H9 (cell line): ENCODE measurements around the gene MTHFD2. TPM values are rescaled to one million over a fixed set of nuclear protein-coding genes. Genes with fewer than 3 reads are reported as not detected.

Source experiments
- DNase-seq: peaks from one replicate; pipeline ENCODE4 v3.0.0-alpha.2; 2017
- H2AFZ ChIP-seq: one replicate; pipeline ENCODE4 v1.6.1; 2013; ENCODE audit warnings: mild to moderate bottlenecking, low read length, control low read depth, moderate library complexity
- H2AK5ac ChIP-seq: 2 replicates; pipeline ENCODE4 v1.6.1; 2013; ENCODE audit warnings: low read length, control low read depth, mixed read lengths; ENCODE audit not compliant: insufficient read length
- H2BK120ac ChIP-seq: one replicate; pipeline ENCODE4 v1.6.1; 2013; ENCODE audit warnings: low read depth, mild to moderate bottlenecking, low read length, control low read depth, inconsistent platforms; ENCODE audit not compliant: poor library complexity, severe bottlenecking
- H2BK12ac ChIP-seq: 2 replicates; pipeline ENCODE4 v1.6.1; 2013; ENCODE audit warnings: low read length, control low read depth, mixed read lengths, low read depth; ENCODE audit not compliant: insufficient read length
- H2BK15ac ChIP-seq: 2 replicates; pipeline ENCODE4 v1.6.1; 2013; ENCODE audit warnings: low read depth, low read length, control low read depth
- H2BK20ac ChIP-seq: one replicate; pipeline ENCODE4 v1.6.1; 2013; ENCODE audit warnings: low read depth, mild to moderate bottlenecking, low read length, control low read depth, inconsistent platforms; ENCODE audit not compliant: poor library complexity, severe bottlenecking
- H2BK5ac ChIP-seq: 2 replicates; pipeline ENCODE4 v1.6.1; 2013; ENCODE audit warnings: low read length, control low read depth, mixed read lengths; ENCODE audit not compliant: insufficient read length
- H3K14ac ChIP-seq: 2 replicates; pipeline ENCODE4 v1.6.1; 2013; ENCODE audit warnings: low read length, control low read depth; ENCODE audit not compliant: insufficient read depth
- H3K18ac ChIP-seq: 2 replicates; pipeline ENCODE4 v1.6.1; 2013; ENCODE audit warnings: low read depth, mild to moderate bottlenecking, mixed read lengths, low read length, control low read depth; ENCODE audit not compliant: insufficient read length
- H3K23ac ChIP-seq: 2 replicates; pipeline ENCODE4 v1.6.1; 2013; ENCODE audit warnings: low read length, control low read depth, mixed read lengths, low read depth; ENCODE audit not compliant: insufficient read length
- H3K23me2 ChIP-seq: 2 replicates; pipeline ENCODE4 v1.6.1; 2013; ENCODE audit warnings: low read depth, mild to moderate bottlenecking, mixed read lengths, low read length, control low read depth; ENCODE audit not compliant: insufficient read length, poor library complexity, severe bottlenecking
- H3K27ac ChIP-seq: 2 replicates; pipeline ENCODE4 v1.5.1; 2013; ENCODE audit warnings: low read length, control low read depth, mixed read lengths, low read depth; ENCODE audit not compliant: insufficient read length
- H3K27me3 ChIP-seq: 2 replicates; pipeline ENCODE4 v1.6.1; 2013; ENCODE audit warnings: low read length, control low read depth, inconsistent platforms; ENCODE audit not compliant: insufficient read depth
- H3K4ac ChIP-seq: 2 replicates; pipeline ENCODE4 v1.6.1; 2013; ENCODE audit warnings: low read depth, mild to moderate bottlenecking, control low read depth, inconsistent platforms, low read length, moderate library complexity
- H3K4me1 ChIP-seq: 2 replicates; pipeline ENCODE4 v1.6.1; 2013; ENCODE audit warnings: low read length, control low read depth, inconsistent platforms; ENCODE audit not compliant: insufficient read depth
- H3K4me2 ChIP-seq: 2 replicates; pipeline ENCODE4 v1.6.1; 2013; ENCODE audit warnings: low read length, control low read depth, mixed read lengths; ENCODE audit not compliant: insufficient read length, insufficient read depth
- H3K56ac ChIP-seq: 2 replicates; pipeline ENCODE4 v1.6.1; 2013; ENCODE audit warnings: low read depth, mild to moderate bottlenecking, mixed read lengths, low read length, control low read depth; ENCODE audit not compliant: insufficient read length
- H3K79me1 ChIP-seq: 2 replicates; pipeline ENCODE4 v1.6.1; 2013; ENCODE audit warnings: low read depth, mild to moderate bottlenecking, moderate library complexity, low read length, control low read depth, inconsistent platforms; ENCODE audit not compliant: insufficient read depth, poor library complexity, severe bottlenecking
- H3K79me2 ChIP-seq: 2 replicates; pipeline ENCODE4 v1.6.1; 2013; ENCODE audit warnings: low read length, control low read depth, inconsistent platforms; ENCODE audit not compliant: insufficient read depth
- H3K9ac ChIP-seq: 2 replicates; pipeline ENCODE4 v1.6.1; 2013; ENCODE audit warnings: low read length, control low read depth, mixed read lengths; ENCODE audit not compliant: insufficient read length; ENCODE audit errors: extremely low read depth
- H3K9me3 ChIP-seq: one replicate; pipeline ENCODE4 v1.6.1; 2013; ENCODE audit warnings: low read depth, low read length, inconsistent platforms; ENCODE audit not compliant: control insufficient read depth
- H3T11ph ChIP-seq: one replicate; pipeline ENCODE4 v1.6.1; 2013; ENCODE audit warnings: mild to moderate bottlenecking, low read length, control low read depth, inconsistent platforms
- H4K20me1 ChIP-seq: one replicate; pipeline ENCODE4 v1.6.1; 2013; ENCODE audit not compliant: control insufficient read depth, insufficient read length, insufficient read depth
- H4K5ac ChIP-seq: 2 replicates; pipeline ENCODE4 v1.6.1; 2013; ENCODE audit warnings: low read depth, mild to moderate bottlenecking, mixed read lengths, low read length, control low read depth; ENCODE audit not compliant: insufficient read length
- H4K8ac ChIP-seq: replicated peaks from 2 replicates; pipeline ENCODE4 v1.6.1; 2013; ENCODE audit warnings: low read length, control low read depth, mixed read lengths, low read depth; ENCODE audit not compliant: insufficient read length
- H4K91ac ChIP-seq: 2 replicates; pipeline ENCODE4 v1.6.1; 2013; ENCODE audit warnings: low read depth, mild to moderate bottlenecking, moderate library complexity, mixed read lengths, low read length, control low read depth; ENCODE audit not compliant: insufficient read length
- H3K27ac Mint-ChIP-seq, 3 experiments: 2 replicates in 2 of 3; 3 replicates in 1 of 3; pipeline ENCODE4 v1.8.0; 2020 to 2021; ENCODE audit warnings: mixed read lengths in 3 of 3, mild to moderate bottlenecking in 1 of 3, moderate library complexity in 1 of 3
- H3K27me3 Mint-ChIP-seq: 2 replicates; pipeline ENCODE4 v1.8.0; 2021; ENCODE audit warnings: low read depth, mild to moderate bottlenecking, moderate library complexity, mixed read lengths
- H3K36me3 Mint-ChIP-seq, 3 experiments: 2 replicates in 2 of 3; 3 replicates in 1 of 3; pipeline ENCODE4 v1.8.0; 2020 to 2021; ENCODE audit warnings: low read depth in 3 of 3, mixed read lengths in 3 of 3; ENCODE audit not compliant: insufficient read depth in 1 of 3
- H3K4me1 Mint-ChIP-seq, 2 experiments: 2 replicates each; pipeline ENCODE4 v1.8.0; 2020; ENCODE audit warnings: mixed read lengths in 2 of 2
- H3K4me3 Mint-ChIP-seq, 2 experiments: 2 replicates in 1 of 2; 3 replicates in 1 of 2; pipeline ENCODE4 v1.8.0; 2020 to 2021; ENCODE audit warnings: mild to moderate bottlenecking in 2 of 2, mixed read lengths in 2 of 2, moderate library complexity in 1 of 2
- H3K9me3 Mint-ChIP-seq, 2 experiments: 2 replicates in 1 of 2; 3 replicates in 1 of 2; pipeline ENCODE4 v1.8.0; 2020; ENCODE audit warnings: mild to moderate bottlenecking in 2 of 2, mixed read lengths in 2 of 2, moderate library complexity in 1 of 2
- WGBS: extraction: QIAGEN DNeasy Blood & Tissue Kit; methylation state at CpG from one replicate; pipeline ENCODE4 v1.1.7; 2013; ENCODE audit warnings: missing lambda C conversion rate, low lambda C conversion rate, mixed read lengths; ENCODE audit not compliant: insufficient read length; ENCODE audit errors: extremely low coverage; 5-methylcytosine and 5-hydroxymethylcytosine counted together
- total RNA-seq: library from RNA; stranded (reverse); gene quantifications from 2 replicates; pipeline ENCODE4 v1.2.1, GENCODE V29; 2021
- TF ChIP-seq, protein P1 (sequence below): fragments of 200-600 bp; sonication (generic); conservative IDR thresholded peaks from 3 replicates; pipeline ENCODE4 v1.8.0; 2021; ENCODE audit warnings: antibody characterized with exemption, mild to moderate bottlenecking

MTHFD2 gene
- total RNA-seq, 1 experiment from 2014 or later = 201 TPM

DNA sequence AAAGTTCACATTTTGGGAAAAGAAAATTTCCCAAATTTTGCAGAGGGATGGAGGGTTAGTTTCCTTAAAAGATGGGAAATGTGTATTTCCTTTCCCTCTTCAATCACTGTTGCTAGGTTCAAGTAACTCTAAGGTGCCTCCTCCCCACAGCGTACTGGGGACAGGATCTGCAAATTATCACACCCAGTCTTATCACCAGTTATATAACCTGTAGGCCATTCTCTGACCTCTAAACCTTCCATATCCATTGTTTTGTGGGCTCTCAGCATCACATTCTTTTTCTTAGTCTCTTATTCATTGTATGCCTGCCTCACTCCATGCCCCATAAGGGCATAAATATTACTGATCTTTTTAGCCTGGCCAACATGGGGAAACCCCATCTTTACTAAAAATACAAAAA is 3.6 kb upstream of the MTHFD2 start:
- Histone ChIP-seq H3K4me2 (no peak overlapping the region), H2BK120ac (no peak overlapping the region), H3K9ac (no peak overlapping the region), H3K27me3 (no peaks in the 10 kb centered on the region), H4K5ac (no peak overlapping the region), H3K79me2 (peaks cover 8% of the 10 kb centered on the region), H3T11ph (no peak overlapping the region), H3K4me1 (peaks cover 5% of the 10 kb centered on the region; the same call in 1 of the 2 replicates), H3K18ac (no peak overlapping the region), H3K27ac (no peak overlapping the region), H4K8ac (no peak overlapping the region), H3K4ac (no peak overlapping the region), H2BK20ac (no peak overlapping the region), H3K23me2 (peaks cover 2% of the 10 kb centered on the region), H4K20me1 (no peaks in the 10 kb centered on the region), H2AK5ac (no peak overlapping the region), H3K14ac (no peak overlapping the region), H2BK15ac (no peak overlapping the region), H3K23ac (no peak overlapping the region), H3K56ac (no peak overlapping the region), H3K9me3 (no peaks in the 10 kb centered on the region), H3K79me1 (no peaks in the 10 kb centered on the region), H2BK12ac (no peak overlapping the region), H4K91ac (no peak overlapping the region), H2BK5ac (no peak overlapping the region), H2AFZ (no peak overlapping the region)
- H3K4me1 Mint-ChIP-seq = peaks cover 23 to 24% of the 10 kb centered on the region in 2 experiments
- DNase-seq = no peak
- no peak overlapping the region; a peak in 1 of 5 replicates for H3K4me3 Mint-ChIP-seq
- peaks cover 2 to 3% of the 10 kb centered on the region in 2 experiments; a peak in 4 of 5 replicates for H3K9me3 Mint-ChIP-seq
- peaks cover 8 to 10% (median 9%) of the 10 kb centered on the region in 3 experiments; a peak in 6 of 7 replicates for H3K36me3 Mint-ChIP-seq
- no CpG with 5 or more reads among the region's 1 CpG for WGBS
- TF ChIP-seq, protein P1, sequence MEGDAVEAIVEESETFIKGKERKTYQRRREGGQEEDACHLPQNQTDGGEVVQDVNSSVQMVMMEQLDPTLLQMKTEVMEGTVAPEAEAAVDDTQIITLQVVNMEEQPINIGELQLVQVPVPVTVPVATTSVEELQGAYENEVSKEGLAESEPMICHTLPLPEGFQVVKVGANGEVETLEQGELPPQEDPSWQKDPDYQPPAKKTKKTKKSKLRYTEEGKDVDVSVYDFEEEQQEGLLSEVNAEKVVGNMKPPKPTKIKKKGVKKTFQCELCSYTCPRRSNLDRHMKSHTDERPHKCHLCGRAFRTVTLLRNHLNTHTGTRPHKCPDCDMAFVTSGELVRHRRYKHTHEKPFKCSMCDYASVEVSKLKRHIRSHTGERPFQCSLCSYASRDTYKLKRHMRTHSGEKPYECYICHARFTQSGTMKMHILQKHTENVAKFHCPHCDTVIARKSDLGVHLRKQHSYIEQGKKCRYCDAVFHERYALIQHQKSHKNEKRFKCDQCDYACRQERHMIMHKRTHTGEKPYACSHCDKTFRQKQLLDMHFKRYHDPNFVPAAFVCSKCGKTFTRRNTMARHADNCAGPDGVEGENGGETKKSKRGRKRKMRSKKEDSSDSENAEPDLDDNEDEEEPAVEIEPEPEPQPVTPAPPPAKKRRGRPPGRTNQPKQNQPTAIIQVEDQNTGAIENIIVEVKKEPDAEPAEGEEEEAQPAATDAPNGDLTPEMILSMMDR = no peak
- peaks cover 6% of the 10 kb centered on the region for H3K27me3 Mint-ChIP-seq
- no peak overlapping the region for H3K27ac Mint-ChIP-seq
